GM18499 (cell line): ENCODE results near the gene KCNQ1.

Source experiments
- ATAC-seq: cut with Tn5 transposase; IDR thresholded peaks from one replicate; pipeline ENCODE4 v1.9.1; 2021; ENCODE audit warnings: moderate number of reproducible peaks; ENCODE audit not compliant: insufficient read depth, unreplicated experiment

The KCNQ1 gene

DNA sequence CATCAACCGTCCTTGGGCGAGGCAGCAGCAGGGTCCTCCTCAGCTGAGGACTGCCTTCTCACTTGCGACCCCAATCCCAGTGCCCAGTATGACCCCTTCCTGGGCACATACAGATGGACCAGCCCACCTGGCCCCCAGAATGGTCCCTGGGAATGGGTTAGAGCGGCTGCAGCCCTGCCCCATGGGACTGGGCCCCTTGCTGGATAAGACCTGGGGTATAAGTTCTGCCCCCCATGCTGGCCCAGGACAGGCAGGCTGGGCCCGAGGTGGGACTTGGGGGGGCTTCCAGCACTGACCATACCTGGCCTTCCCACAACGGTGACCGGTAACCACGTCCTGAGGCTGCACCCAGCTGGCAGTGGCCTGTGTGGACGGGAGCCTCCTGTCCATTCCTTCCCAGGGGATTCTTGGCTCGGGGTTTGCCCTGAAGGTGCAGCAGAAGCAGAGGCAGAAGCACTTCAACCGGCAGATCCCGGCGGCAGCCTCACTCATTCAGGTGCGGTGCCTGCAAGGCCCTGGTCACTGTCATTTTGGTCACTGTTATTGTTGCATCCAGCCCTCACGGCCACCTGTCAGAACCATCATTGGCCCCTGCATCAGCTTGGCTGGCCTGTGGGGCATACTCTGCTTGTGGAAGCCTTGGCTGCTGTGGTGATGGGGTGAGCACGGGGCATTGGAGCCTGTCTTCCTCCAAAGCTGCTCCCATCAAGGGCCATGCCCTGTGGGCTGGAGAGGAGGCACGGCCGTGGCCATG, 140.2 kb downstream of the KCNQ1 start:
- no peak for ATAC-seq

DNA sequence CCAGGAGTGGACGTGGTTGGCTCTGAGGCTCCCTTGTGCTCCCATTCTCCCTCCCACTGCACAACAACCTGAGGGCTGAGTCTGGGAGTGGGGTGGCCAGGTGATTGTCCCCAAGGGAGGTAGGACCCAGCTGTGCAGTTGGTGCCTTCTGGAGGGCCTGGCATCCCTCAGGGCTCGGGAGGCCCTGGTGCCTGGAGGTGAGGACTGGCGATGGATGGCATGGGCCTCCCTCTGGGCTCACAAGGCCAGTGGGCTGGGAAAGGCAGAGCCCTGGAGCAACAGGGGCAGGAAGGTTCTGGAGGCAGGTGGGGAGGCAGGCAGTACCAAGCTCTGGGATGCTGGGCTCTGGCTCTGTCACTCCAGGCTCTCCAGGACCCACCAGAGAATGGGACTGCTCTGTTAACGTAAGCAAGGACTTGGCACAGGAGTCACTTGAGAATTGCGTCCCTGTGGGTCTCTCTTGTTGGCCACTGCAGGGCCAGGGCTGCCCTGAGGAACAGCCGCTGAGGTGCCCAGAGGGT, 140.8 kb downstream of the KCNQ1 start:
- no peak for ATAC-seq

- no peak for ATAC-seq
Measured at GRCh38 chr11:2586087-2586792, 141.4 kb downstream of the KCNQ1 start.

- ATAC-seq: no peak
Measured at GRCh38 chr11:2586793-2587131, 142.0 kb downstream of the KCNQ1 start.

- ATAC-seq: no peak
Measured at GRCh38 chr11:2587132-2587930, 142.5 kb downstream of the KCNQ1 start.

GRCh38 chr11:2587976-2588748, 143.4 kb downstream of the KCNQ1 start:
- no peak for ATAC-seq

DNA sequence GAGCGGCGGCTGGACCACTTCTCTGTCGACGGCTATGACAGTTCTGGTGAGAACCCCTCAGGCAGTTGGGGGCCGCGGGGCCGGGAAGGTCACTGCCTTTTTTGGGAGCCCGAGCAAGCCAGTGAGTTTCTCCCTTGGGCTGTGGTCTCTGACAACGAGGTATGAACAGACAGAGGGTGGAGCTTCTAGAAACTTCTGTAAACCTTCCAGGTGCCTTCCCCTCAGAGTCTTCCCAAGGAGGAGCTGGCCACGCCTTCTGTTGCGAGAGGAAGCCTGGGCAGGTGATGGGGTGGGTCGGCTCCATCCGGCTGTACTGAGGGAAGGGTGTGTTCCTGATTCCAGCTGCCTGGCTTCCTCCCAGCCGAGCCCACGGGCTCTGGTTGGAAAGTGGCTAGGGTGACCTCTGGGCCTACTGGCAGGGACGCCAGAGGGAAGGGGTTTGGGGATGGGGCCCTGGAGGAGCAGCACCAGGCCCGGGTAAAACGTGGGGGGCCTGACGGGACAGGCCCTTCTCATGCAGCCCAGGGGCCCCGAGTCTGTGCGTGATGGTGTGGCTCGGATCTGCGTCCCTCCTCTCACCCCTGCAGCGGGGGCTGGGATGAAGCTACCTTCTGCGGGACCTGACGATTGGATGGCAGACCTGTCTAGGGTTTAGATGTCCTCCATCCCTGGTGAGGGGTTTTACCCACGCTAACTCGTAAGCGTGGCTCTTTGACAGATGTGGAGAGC, 144.2 kb downstream of the KCNQ1 start:
- no peak for ATAC-seq

GRCh38 chr11:2589538-2589934, 144.7 kb downstream of the KCNQ1 start:
- ATAC-seq: no peak

GRCh38 chr11:2590131-2590964, 145.5 kb downstream of the KCNQ1 start:
- ATAC-seq: no peak

GRCh38 chr11:2590965-2591754, 146.4 kb downstream of the KCNQ1 start:
- ATAC-seq: no peak

DNA sequence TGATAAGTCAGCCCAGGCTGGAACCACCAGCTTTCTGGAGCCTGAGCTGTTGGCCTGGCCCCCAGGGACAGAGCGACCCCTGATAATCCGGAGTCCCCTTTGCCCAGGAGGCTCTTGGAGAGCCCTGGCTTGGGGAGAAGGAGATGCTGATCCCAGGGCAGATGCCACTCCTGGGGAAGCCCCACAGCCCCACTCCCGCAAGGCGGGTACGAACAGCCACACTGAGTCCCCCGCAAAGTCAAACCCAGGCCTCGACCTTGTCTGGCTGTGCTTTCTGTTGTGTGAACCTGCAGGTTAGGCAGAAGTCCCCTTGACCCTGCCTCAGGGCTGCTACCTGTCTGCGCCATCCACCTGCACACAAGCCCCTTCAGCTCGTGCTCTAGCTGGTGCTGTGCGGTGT, 147.0 kb downstream of the KCNQ1 start:
- no peak for ATAC-seq

- ATAC-seq: no peak
Measured at GRCh38 chr11:2592559-2593392, 148.0 kb downstream of the KCNQ1 start.

DNA sequence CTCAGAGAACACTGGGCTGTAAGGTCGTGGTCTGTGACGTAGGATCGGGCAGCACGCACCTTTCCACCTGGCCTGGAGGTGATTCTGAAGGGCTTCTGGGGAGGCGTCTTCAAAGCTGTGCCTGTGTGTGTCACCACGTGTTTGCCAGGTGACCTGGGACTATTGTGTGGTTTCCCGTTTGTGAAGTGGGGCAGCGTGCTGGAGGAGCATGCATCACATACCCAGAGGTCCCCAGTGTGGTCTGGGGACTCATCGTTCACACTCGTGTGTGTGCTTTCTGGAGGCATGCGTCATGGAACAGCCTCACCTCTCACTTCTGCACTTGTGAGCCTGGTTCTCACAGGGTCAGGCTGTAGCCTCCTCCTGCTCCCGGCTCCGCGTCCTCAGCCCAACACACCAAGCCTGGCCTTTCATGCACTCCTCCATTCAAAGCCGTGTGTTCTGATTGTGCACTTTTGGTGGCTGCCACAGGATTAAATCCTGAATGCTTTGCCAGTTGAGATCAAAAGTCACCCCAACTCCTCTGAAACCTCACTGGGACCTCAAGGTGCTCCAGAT, 148.7 kb downstream of the KCNQ1 start:
- ATAC-seq: no peak

GRCh38 chr11:2594267-2594666, 149.5 kb downstream of the KCNQ1 start:
- ATAC-seq: no peak

GRCh38 chr11:2595204-2595603, 150.4 kb downstream of the KCNQ1 start:
- ATAC-seq: no peak

DNA sequence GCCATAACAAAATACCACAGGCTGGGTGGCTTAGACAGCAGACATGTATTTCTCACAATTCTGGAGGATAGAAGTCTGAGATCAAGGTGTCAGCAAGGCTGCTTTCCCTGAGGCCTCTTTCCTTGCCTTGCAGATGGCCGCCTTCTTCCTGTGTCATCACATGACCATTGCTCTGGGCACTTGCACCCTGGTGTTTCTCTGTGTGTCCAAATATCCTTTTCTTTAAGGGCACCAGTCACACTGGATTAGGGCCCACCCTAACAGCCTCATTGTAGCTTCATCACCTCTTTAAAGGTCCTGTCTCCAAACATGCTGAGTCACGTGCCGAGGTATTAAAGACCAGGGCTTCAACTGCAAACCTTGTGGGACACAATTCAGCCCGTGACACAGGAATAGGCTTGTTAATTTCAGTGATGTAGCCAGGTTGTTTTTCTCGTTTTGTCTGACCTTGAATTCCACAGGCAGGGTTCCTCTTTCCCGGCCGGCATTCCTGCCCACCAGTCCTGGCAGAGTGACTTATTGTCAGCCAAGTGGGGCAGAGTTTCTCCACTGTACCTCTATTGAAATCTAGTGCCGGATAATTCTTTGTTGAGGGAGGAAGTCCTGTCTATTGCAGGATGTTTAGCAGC, 154.9 kb downstream of the KCNQ1 start:
- no peak for ATAC-seq
